ENCODE measurements around the gene ABHD5. TPM values are rescaled to one million over a fixed set of nuclear protein-coding genes. Genes with fewer than 3 reads are reported as not detected.

ABHD5 gene
- total RNA-seq, 3 donors from 2014 or later, result 15.4 to 16.8 (median 16.2) TPM

Other genes with a start within 250 kb of the ABHD5 start
- gene ANO10, start 68.9 kb upstream of the ABHD5 start, total RNA-seq, result 1 to 10 TPM; 3.1 to 4.8 (median 4.7) TPM

All from activated T-cell treated with anti-CD3 and anti-CD28 coated beads, Interleukin-2, amount 50 U/mL, for 4 hours (primary cell).